HUES64 (cell line): ENCODE measurements around the gene MAPK8IP3.
"Not testable (repeated sequence)": the region's sequence is repeated elsewhere in the genome, so short reads cannot be mapped to it uniquely, and the experiment has no call there.

ENCODE experiments used
- H3K27ac ChIP-seq: 2 replicates; pipeline ENCODE4 v1.7.0; 2013; ENCODE audit warnings: low read depth, low read length, inconsistent platforms
- H3K27me3 ChIP-seq: 2 replicates; pipeline ENCODE4 v1.6.1; 2013; ENCODE audit warnings: mild to moderate bottlenecking, low read length; ENCODE audit not compliant: insufficient read depth
- H3K36me3 ChIP-seq: 2 replicates; pipeline ENCODE4 v1.6.1; 2013; ENCODE audit warnings: mild to moderate bottlenecking, low read length; ENCODE audit not compliant: insufficient read depth
- H3K4me1 ChIP-seq: 2 replicates; pipeline ENCODE4 v1.6.1; 2013; ENCODE audit warnings: mild to moderate bottlenecking, low read length, moderate library complexity; ENCODE audit not compliant: insufficient read depth
- H3K4me3 ChIP-seq: 2 replicates; pipeline ENCODE4 v1.5.1; 2013; ENCODE audit warnings: mild to moderate bottlenecking, low read length, moderate library complexity
- H3K9ac ChIP-seq: 2 replicates; pipeline ENCODE4 v1.6.1; 2013; ENCODE audit warnings: mild to moderate bottlenecking, low read depth, low read length
- H3K9me3 ChIP-seq: 2 replicates; pipeline ENCODE4 v1.6.1; 2013; ENCODE audit warnings: low read depth, low read length; ENCODE audit not compliant: insufficient read depth
- WGBS: fragments of 150-250, 120-280 bp; methylation state at CpG from one replicate; pipeline ENCODE4 v1.1.7; 2013; ENCODE audit warnings: missing lambda C conversion rate; 5-methylcytosine and 5-hydroxymethylcytosine counted together

MAPK8IP3 gene

DNA sequence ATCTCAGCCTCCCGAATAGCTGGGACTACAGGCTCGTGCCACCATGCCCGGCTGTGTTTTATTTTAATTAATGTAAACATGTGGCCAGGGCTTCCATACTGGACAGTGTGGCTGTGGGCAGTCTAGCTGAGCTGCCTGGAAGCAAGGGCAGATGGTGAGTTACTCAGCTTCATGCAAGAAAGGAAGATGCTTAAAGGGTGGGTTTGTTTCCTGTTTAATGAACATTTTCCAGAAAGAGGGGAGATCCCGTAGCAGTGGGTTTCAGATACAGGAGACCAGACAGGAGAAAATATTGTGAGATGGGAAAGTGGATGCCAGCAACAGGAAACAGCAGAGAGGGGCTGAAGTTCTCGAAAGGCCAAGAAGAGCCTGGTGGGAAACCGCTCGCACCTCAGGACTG lies 7.3 kb downstream of the MAPK8IP3 start:
- Histone ChIP-seq H3K4me3 (no peak overlapping the region), H3K9ac (no peak overlapping the region; the same call in 1 of the 2 replicates), H3K36me3 (no peaks in the 10 kb centered on the region), H3K27me3 (no peaks in the 10 kb centered on the region), H3K4me1 (peaks cover 11% of the 10 kb centered on the region), H3K27ac (no peak overlapping the region), H3K9me3 (no peaks in the 10 kb centered on the region)
- WGBS = 90% methylated on average over 7 of the region's 7 CpGs

- WGBS = 68% methylated on average over 14 of the region's 14 CpGs
- no peaks in the 10 kb centered on the region for H3K27me3 ChIP-seq
- H3K36me3 ChIP-seq = no peaks in the 10 kb centered on the region
- peak overlapping the region; percentile 9; the same call in 1 of the 2 replicates for H3K9ac ChIP-seq
- H3K9me3 ChIP-seq = no peaks in the 10 kb centered on the region
- H3K4me3 ChIP-seq = no peak overlapping the region
- no peak overlapping the region for H3K27ac ChIP-seq
- peaks cover 11% of the 10 kb centered on the region for H3K4me1 ChIP-seq
These were observed 7.9 kb downstream of the MAPK8IP3 start for GRCh38 chr16:1713933-1714332.

DNA sequence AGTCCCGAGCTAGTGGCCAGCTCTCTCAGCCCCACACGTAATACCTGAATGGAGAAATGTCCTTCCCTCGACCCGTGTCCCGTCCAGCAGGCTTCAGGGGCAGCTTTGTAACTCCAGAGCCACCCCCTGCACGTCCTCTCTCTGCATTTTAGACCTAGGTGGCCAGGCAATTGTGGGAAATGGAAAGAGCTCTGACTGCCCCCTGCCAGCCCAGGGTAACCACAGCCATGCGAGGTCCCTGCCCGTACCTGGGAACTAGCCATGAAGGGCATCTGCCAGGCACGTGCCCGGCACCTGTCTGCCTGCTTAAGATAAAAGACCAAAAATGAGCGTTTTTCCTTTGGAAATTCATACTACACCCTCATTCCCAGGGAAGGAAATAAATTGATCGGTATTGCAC lies 9.2 kb downstream of the MAPK8IP3 start:
- Histone ChIP-seq H3K9ac (no peak overlapping the region), H3K4me1 (peaks cover 11% of the 10 kb centered on the region), H3K4me3 (no peak overlapping the region), H3K27ac (no peak overlapping the region), H3K27me3 (no peaks in the 10 kb centered on the region), H3K36me3 (no peaks in the 10 kb centered on the region), H3K9me3 (no peaks in the 10 kb centered on the region)
- 94% methylated on average over 12 of the region's 12 CpGs for WGBS

GRCh38 chr16:1718236-1718635 lies 12.2 kb downstream of the MAPK8IP3 start:
- H3K36me3 ChIP-seq, H3K9ac ChIP-seq, H3K4me1 ChIP-seq, H3K27me3 ChIP-seq, H3K9me3 ChIP-seq, H3K4me3 ChIP-seq, H3K27ac ChIP-seq: not testable (repeated sequence)
- 95% methylated on average over 10 of the region's 10 CpGs for WGBS

DNA sequence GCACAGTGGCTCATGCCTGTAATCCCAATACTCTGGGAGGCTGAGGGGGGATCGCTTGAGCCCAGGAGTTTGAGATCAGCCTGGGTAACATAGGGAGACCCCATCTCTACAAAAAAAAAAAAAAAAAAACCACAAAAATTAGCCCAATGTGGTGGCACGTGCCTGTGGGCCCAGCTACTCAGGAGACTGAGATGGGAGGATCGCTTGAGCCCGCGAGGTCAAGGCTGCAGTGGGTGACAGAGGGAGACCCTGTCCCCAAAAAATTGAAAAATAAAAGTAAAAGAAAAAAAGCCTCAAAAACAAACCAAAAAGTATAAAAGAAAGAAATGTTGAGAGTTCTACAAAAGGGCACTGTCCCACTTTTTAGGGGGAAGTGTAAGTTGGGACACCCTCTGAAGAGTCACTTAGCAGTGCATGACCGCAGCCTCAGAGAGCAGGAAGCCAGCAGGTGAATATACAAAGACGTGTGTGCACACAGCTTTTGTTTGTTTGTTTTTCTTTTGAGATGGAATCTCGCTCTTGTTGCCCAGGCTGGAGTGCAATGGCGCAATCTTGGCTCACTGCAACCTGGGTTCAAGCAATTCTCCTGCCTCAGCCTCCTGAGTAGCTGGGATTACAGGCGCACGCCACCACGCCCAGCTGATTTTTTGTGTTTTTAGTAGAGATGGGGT lies 13.7 kb downstream of the MAPK8IP3 start:
- not testable (repeated sequence) for H3K4me3 ChIP-seq, H3K9ac ChIP-seq, H3K36me3 ChIP-seq, H3K27me3 ChIP-seq, H3K9me3 ChIP-seq, H3K4me1 ChIP-seq, H3K27ac ChIP-seq
- WGBS = 91% methylated on average over 12 of the region's 12 CpGs

DNA sequence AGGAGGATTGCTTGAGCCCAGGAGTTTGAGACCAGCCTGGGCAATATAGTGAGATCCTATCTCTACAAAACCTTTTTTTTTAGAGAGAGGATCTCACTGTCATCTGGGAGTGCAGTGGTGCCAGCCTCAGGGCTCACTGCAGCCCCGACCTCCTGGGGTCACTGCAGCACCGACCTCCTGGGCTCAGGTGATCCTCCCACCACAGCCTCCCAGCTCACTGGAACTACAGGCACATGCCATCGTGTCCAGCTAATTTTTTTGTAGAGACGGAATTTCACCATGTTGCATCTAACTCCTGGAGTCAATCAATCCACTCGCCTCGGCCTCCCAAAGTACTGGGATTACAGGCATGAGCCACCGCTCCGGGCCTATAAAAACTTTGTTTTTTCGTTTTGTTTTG lies 15.4 kb downstream of the MAPK8IP3 start:
- Histone ChIP-seq H3K9ac (no peak overlapping the region), H3K4me1 (peaks cover 3% of the 10 kb centered on the region; the same call in 1 of the 2 replicates), H3K27me3 (no peaks in the 10 kb centered on the region), H3K27ac (no peak overlapping the region), H3K9me3 (no peaks in the 10 kb centered on the region), H3K36me3 (peaks cover 5% of the 10 kb centered on the region; the same call in 1 of the 2 replicates), H3K4me3 (no peak overlapping the region)
- WGBS = 94% methylated on average over 9 of the region's 9 CpGs

GRCh38 chr16:1723450-1724147 lies 17.6 kb downstream of the MAPK8IP3 start:
- Histone ChIP-seq H3K9ac (no peak overlapping the region), H3K4me3 (no peak overlapping the region), H3K36me3 (peaks cover 5% of the 10 kb centered on the region; the same call in 1 of the 2 replicates), H3K27me3 (no peaks in the 10 kb centered on the region), H3K27ac (no peak overlapping the region), H3K9me3 (no peaks in the 10 kb centered on the region), H3K4me1 (peaks cover 3% of the 10 kb centered on the region; the same call in 1 of the 2 replicates)
- 75% methylated on average over 6 of the region's 6 CpGs for WGBS

DNA sequence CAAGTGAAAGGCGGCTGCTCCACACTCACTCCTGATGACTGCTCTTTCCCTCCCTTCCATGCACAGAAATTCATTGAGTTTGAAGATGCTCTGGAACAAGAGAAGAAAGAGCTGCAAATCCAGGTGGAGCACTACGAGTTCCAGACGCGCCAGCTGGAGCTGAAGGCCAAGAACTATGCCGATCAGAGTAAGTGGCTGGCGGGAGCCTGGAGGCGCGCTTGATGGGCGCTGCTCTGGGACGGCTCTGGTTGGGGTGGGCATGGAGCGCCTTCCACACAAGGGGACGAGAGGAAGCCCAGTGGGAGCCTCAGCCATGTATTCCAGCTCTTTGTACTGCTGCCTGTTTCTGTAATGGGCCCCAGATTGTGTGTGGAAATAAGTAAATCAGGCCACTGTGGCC lies 18.5 kb downstream of the MAPK8IP3 start:
- H3K4me1 ChIP-seq = peaks cover 3% of the 10 kb centered on the region; the same call in 1 of the 2 replicates
- no peaks in the 10 kb centered on the region for H3K9me3 ChIP-seq
- 97% methylated on average over 12 of the region's 12 CpGs for WGBS
- no peaks in the 10 kb centered on the region for H3K27me3 ChIP-seq
- H3K9ac ChIP-seq = no peak overlapping the region
- H3K36me3 ChIP-seq = peaks cover 8% of the 10 kb centered on the region; the same call in 1 of the 2 replicates
- no peak overlapping the region for H3K4me3 ChIP-seq
- H3K27ac ChIP-seq = no peak overlapping the region

GRCh38 chr16:1726661-1727502 lies 20.9 kb downstream of the MAPK8IP3 start:
- Histone ChIP-seq H3K9me3 (no peaks in the 10 kb centered on the region), H3K27ac (no peak overlapping the region), H3K4me1 (peaks cover 3% of the 10 kb centered on the region; the same call in 1 of the 2 replicates), H3K4me3 (no peak overlapping the region), H3K36me3 (peaks cover 8% of the 10 kb centered on the region; the same call in 1 of the 2 replicates), H3K27me3 (no peaks in the 10 kb centered on the region), H3K9ac (no peak overlapping the region)
- 95% methylated on average over 32 of the region's 32 CpGs for WGBS

DNA sequence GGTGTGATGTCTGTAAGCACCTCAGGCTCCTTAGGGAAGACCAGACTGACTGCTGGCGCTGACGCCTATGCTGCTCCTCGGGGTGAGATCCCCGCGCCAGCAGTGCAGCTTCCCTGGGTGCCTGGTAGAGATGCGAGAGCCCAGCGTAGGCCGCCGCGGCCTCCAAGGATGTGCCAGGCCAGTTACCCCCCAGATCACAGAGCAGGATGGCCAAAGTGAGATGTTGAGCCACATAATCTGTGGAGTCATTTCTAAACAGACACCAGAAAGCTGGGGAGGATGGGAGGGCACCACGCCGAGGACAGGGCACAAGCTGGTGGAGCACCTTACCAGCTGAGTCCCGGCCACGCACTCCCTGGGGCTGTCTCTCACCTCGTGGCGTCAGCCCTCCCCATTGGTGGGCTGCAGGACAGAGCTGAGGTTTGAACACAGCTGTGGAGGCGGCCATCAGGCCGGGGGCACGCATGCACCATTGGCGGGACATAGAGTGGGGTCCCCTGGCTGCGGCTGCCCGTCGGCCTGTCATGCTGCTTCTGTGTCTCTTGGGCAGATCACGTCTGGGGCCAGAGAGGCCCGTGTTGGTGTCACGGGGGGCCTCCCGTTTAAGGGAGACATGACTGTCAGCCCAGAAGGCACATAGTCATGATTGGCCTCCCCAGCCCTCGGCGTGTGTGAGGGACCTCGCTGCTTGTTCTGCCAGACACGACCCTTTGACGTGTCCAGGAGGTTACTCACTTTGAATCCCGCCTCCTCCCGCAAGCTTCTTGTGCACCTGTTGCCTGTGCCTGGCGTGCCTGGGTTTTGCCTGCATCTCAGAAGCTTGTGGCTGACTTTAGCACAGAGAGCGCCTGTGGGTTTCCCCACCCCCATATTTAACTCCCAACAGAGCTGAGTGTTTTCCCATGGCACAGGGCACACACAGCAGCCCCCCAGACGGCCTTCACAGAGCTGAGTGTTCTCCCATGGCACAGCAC lies 21.9 kb downstream of the MAPK8IP3 start:
- peaks cover 8% of the 10 kb centered on the region; the same call in 1 of the 2 replicates for H3K36me3 ChIP-seq
- peaks cover 3% of the 10 kb centered on the region; the same call in 1 of the 2 replicates for H3K4me1 ChIP-seq
- H3K27ac ChIP-seq = no peak overlapping the region
- WGBS = 96% methylated on average over 37 of the region's 37 CpGs
- H3K4me3 ChIP-seq = no peak overlapping the region
- H3K9me3 ChIP-seq = no peaks in the 10 kb centered on the region
- no peak overlapping the region for H3K9ac ChIP-seq
- no peaks in the 10 kb centered on the region for H3K27me3 ChIP-seq
